Measurements from ENCODE around the gene HOXA7. TPM values are rescaled to one million over a fixed set of nuclear protein-coding genes. Genes with fewer than 3 reads are reported as not detected.

Gene HOXA7
- total RNA-seq, 3 donors from 2014 or later = 4.6 to 8.8 (median 6.2) TPM

DNA sequence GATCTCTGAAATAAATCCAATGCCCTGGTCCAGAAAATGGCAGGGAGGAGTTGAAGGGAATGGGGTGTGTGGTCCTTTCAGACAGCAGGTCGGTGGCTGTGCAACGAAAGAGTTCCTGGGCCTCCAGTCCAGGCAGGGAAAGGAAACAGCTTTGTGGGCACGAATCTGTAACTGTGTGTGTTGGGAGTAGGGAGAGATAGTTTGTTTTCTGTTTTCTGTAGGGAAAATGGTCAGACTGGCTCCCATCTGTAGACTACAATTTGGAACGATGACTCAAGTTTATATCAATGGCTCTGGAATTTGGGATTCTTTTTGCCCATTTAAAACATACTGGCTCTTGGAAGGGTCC lies 11.4 kb upstream of the HOXA7 start:
- intact Hi-C loops (cut with DNase I; ENCODE audit: low total_unique reads) = no loop called here
- H3K4me1 ChIP-seq = no peaks in the 10 kb centered on the region
- peaks cover 6 to 67% of the 10 kb centered on the region in 2 donors for H3K27me3 ChIP-seq
- TF ChIP-seq, protein P1, sequence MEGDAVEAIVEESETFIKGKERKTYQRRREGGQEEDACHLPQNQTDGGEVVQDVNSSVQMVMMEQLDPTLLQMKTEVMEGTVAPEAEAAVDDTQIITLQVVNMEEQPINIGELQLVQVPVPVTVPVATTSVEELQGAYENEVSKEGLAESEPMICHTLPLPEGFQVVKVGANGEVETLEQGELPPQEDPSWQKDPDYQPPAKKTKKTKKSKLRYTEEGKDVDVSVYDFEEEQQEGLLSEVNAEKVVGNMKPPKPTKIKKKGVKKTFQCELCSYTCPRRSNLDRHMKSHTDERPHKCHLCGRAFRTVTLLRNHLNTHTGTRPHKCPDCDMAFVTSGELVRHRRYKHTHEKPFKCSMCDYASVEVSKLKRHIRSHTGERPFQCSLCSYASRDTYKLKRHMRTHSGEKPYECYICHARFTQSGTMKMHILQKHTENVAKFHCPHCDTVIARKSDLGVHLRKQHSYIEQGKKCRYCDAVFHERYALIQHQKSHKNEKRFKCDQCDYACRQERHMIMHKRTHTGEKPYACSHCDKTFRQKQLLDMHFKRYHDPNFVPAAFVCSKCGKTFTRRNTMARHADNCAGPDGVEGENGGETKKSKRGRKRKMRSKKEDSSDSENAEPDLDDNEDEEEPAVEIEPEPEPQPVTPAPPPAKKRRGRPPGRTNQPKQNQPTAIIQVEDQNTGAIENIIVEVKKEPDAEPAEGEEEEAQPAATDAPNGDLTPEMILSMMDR (IDR thresholded peaks at IDR 0.05) = no peak
- TF ChIP-seq POLR2AphosphoS5 (IDR thresholded peaks at IDR 0.05) (no peak), POLR2A (IDR thresholded peaks at IDR 0.05) (no peak)
- DNase-seq (ENCODE audit: low spot score in 2 of 2) = no peak
- no peaks in the 10 kb centered on the region for H3K36me3 ChIP-seq
- peak overlapping the region; percentile 50 to 76 (median 63) for H3K4me3 ChIP-seq
- peak overlapping the region; percentile 78 to 89 for H3K27ac ChIP-seq
- no peaks in the 10 kb centered on the region for H3K9me3 ChIP-seq

DNA sequence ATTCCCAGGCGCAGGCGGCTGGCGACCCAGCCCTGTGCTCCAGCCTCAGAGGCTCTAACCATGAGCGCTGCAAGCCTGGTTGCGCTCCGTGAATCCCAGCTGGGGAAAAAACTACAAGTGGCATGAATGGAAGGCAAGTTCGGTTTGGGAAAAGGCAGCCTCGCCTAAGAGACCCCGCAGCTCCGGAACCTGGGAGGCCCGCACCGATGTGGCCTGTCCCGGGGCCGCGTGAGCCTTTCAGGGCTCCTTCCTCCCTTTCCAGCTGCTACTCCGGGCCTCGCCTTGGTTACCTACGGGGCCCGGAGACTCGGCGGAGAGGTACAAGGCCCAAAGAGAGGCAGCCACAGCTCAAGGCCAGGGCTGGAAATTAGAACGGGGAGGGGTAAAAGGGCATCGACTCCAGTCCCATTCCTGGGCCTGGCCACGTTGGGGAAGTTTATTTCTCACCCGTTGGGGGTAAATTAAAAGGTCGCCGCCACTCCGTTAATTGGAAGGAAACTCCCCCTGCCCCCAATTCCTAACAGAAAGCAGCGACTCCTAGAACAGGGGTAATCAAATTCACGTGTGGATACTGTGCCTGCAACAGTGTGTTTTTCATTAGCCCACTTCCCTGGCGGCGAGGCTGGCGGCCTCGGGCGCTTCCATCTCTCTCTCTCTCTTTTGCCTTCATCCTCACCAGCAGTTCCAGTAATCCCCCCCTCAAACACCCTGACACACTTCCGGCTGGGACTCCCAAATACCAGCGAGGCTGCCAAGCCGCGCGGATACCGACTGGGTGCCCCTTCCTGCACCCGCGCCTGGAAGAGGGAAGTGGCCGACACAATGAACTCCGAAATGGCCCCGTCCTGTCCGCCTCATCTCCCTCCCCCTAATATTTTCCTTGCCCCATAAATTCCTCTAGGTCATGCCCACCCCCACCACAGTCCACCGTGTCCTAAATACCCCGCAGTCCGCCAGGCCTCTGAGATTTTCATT lies 10.3 kb upstream of the HOXA7 start:
- H3K27me3 ChIP-seq = peaks cover 6 to 67% of the 10 kb centered on the region in 2 donors
- H3K4me1 ChIP-seq = no peaks in the 10 kb centered on the region
- no peak for DNase-seq (ENCODE audit: low spot score in 2 of 2)
- no peaks in the 10 kb centered on the region for H3K9me3 ChIP-seq
- peak overlapping the region; percentile 65 to 80 (median 65) for H3K4me3 ChIP-seq
- no peaks in the 10 kb centered on the region for H3K36me3 ChIP-seq
- peak overlapping the region; percentile 81 to 89 for H3K27ac ChIP-seq
- TF ChIP-seq POLR2AphosphoS5 (IDR thresholded peaks at IDR 0.05) (no peak), POLR2A (IDR thresholded peaks at IDR 0.05) (no peak)
- TF ChIP-seq, protein P1 (IDR thresholded peaks at IDR 0.05) = no peak
- intact Hi-C loops (cut with DNase I; ENCODE audit: low total_unique reads) = no loop called here

GRCh38 chr7:27165996-27166530 lies 9.6 kb upstream of the HOXA7 start:
- no peaks in the 10 kb centered on the region for H3K4me1 ChIP-seq
- H3K36me3 ChIP-seq = no peaks in the 10 kb centered on the region
- intact Hi-C loops (cut with DNase I; ENCODE audit: low total_unique reads) = no loop called here
- H3K4me3 ChIP-seq = peak overlapping the region; percentile 65 to 80 (median 65)
- H3K9me3 ChIP-seq = no peaks in the 10 kb centered on the region
- DNase-seq (ENCODE audit: low spot score in 2 of 2) = no peak
- TF ChIP-seq POLR2AphosphoS5 (IDR thresholded peaks at IDR 0.05) (no peak), POLR2A (IDR thresholded peaks at IDR 0.05) (no peak)
- TF ChIP-seq, protein P1 (IDR thresholded peaks at IDR 0.05) = no peak
- H3K27me3 ChIP-seq = peaks cover 3 to 67% of the 10 kb centered on the region in 2 donors
- peak overlapping the region; percentile 81 to 89 for H3K27ac ChIP-seq

GRCh38 chr7:27165089-27165995 lies 8.9 kb upstream of the HOXA7 start, which contains the start of gene HOXA9:
HOXA9 (minus strand) TSS chr7:27165537; CDS start chr7:27165457, 80 bp downstream.
- intact Hi-C loops (cut with DNase I; ENCODE audit: low total_unique reads) = no loop called here
- TF ChIP-seq POLR2A (IDR thresholded peaks at IDR 0.05) = no peak
- TF ChIP-seq POLR2AphosphoS5 (IDR thresholded peaks at IDR 0.05) = peak; percentile 9 to 35 (median 11)
- TF ChIP-seq, protein P1 (IDR thresholded peaks at IDR 0.05) = peak in 2 of 3 donors; percentile 12 to 16
- H3K4me1 ChIP-seq = no peaks in the 10 kb centered on the region
- peak within 1 kb of the TSS; percentile 65 to 80 (median 65) for H3K4me3 ChIP-seq
- no peaks in the 10 kb centered on the region for H3K9me3 ChIP-seq
- no peaks in the 10 kb centered on the region for H3K36me3 ChIP-seq
- peak in 1 of 2 donors; percentile 81 for DNase-seq (ENCODE audit: low spot score in 2 of 2)
- H3K27me3 ChIP-seq = peaks cover 3 to 62% of the 10 kb centered on the region in 2 donors
- H3K27ac ChIP-seq = peak within 1 kb of the TSS; percentile 81 to 89
